ENCODE measurements around the gene PVRIG. TPM values are rescaled to one million over a fixed set of nuclear protein-coding genes. Genes with fewer than 3 reads are reported as not detected.
A peak's percentile ranks its signal among the peaks of the same experiment; 100 is the strongest.
"Not testable (repeated sequence)": the region's sequence is repeated elsewhere in the genome, so short reads cannot be mapped to it uniquely, and the experiment has no call there.

The PVRIG gene
- total RNA-seq, 1 donor from 2014 or later: not detected

GRCh38 chr7:100195222-100195621 lies 24.5 kb upstream of the PVRIG start:
- no peak for DNase-seq

GRCh38 chr7:100195901-100196322 lies 23.8 kb upstream of the PVRIG start:
- DNase-seq: not testable (repeated sequence)

GRCh38 chr7:100198266-100198665 lies 21.5 kb upstream of the PVRIG start:
- DNase-seq: no peak

GRCh38 chr7:100200693-100201092 lies 19.1 kb upstream of the PVRIG start:
- no peak for DNase-seq

- DNase-seq: no peak
These were observed 15.3 kb upstream of the PVRIG start for GRCh38 chr7:100204454-100204853.

GRCh38 chr7:100208911-100209408 lies 10.8 kb upstream of the PVRIG start:
- no peak for DNase-seq

- DNase-seq: no peak
These were observed 10.3 kb upstream of the PVRIG start for GRCh38 chr7:100209493-100209892.

GRCh38 chr7:100210805-100211204 lies 8.9 kb upstream of the PVRIG start:
- DNase-seq: no peak

GRCh38 chr7:100211342-100211780 lies 8.4 kb upstream of the PVRIG start:
- DNase-seq: no peak

- no peak for DNase-seq
These were observed 7.0 kb upstream of the PVRIG start for GRCh38 chr7:100212631-100213286.

GRCh38 chr7:100213672-100214071 lies 6.1 kb upstream of the PVRIG start:
- no peak for DNase-seq

- not testable (repeated sequence) for DNase-seq
These were observed 5.4 kb upstream of the PVRIG start for GRCh38 chr7:100214356-100214755.

GRCh38 chr7:100215895-100216294 lies 3.9 kb upstream of the PVRIG start:
- DNase-seq: peak; percentile 79

- not testable (repeated sequence) for DNase-seq
These were observed 1.8 kb upstream of the PVRIG start for GRCh38 chr7:100217934-100218333.

GRCh38 chr7:100219271-100219737 lies 445 bp upstream of the PVRIG start:
- no peak for DNase-seq

GRCh38 chr7:100220586-100221230 lies 959 bp downstream of the PVRIG start:
- no peak for DNase-seq

- no peak for DNase-seq
These were observed 1.5 kb downstream of the PVRIG start for GRCh38 chr7:100221231-100221718.

GRCh38 chr7:100221767-100222444 lies 2.2 kb downstream of the PVRIG start:
- no peak for DNase-seq

GRCh38 chr7:100222445-100223132 lies 2.8 kb downstream of the PVRIG start:
- DNase-seq: no peak

GRCh38 chr7:100223376-100223927 lies 3.7 kb downstream of the PVRIG start:
- DNase-seq: not testable (repeated sequence)

- DNase-seq: not testable (repeated sequence)
These were observed 5.1 kb downstream of the PVRIG start for GRCh38 chr7:100224891-100225290.

Measured in skin of body (tissue), 2 donors.